HCT116 (cell line): ENCODE results near the gene KNDC1. TPM values are rescaled to one million over a fixed set of nuclear protein-coding genes. Genes with fewer than 3 reads are reported as not detected.

Experiments used
- ATAC-seq: fragments of 200-7000 bp; cut with Tn5 transposase; 2 replicates; pipeline ENCODE4 v1.9.1; 2020; ENCODE audit warnings: mild to moderate bottlenecking, moderate library complexity
- BruUV-seq: library from RNA; stranded (reverse); fragments of 400-500 nt; replicated peaks from 2 replicates; lab custom pipeline; 2021; lab: Mats Ljungman, UMichigan
- CTCF ChIA-PET: fragments of 300-600 bp; sonication (Branson Sonifier 250); formaldehyde crosslinking; loops from one replicate; lab custom pipeline; 2021; ENCODE audit warnings: antibody characterized with exemption; lab: Charles Lee
- POLR2A ChIA-PET: fragments of 300-600, 350-600 bp; sonication (Branson Sonifier 250); formaldehyde crosslinking; loops from one replicate; lab custom pipeline; 2021; ENCODE audit warnings: antibody characterized with exemption; lab: Charles Lee
- RAD21 ChIA-PET, 2 experiments: fragments of 300-600 bp; sonication (Branson Sonifier 250); formaldehyde crosslinking; loops; one replicate each; lab custom pipeline; 2023; ENCODE audit warnings: low total read pairs in 2 of 2; ENCODE audit not compliant: uncharacterized antibody in 2 of 2, unreplicated experiment in 2 of 2, low non-redundant PET in 1 of 2; lab: Charles Lee
- DNase-seq: peaks from one replicate; pipeline ENCODE4 v3.0.0-alpha.2; 2010; ENCODE audit warnings: low read depth, low spot score
- H2AFZ ChIP-seq: fragments of 200-600 bp; shearing (Covaris generic), sonication (generic); 2 replicates; pipeline ENCODE4 v1.6.1; 2017; ENCODE audit warnings: low read depth, mixed run types, mixed read lengths, antibody characterized with exemption, low read length; ENCODE audit not compliant: poor library complexity, severe bottlenecking
- H3K27ac ChIP-seq: 2 replicates; pipeline ENCODE4 v1.5.1; 2012; ENCODE audit warnings: low read depth, low read length
- H3K27me3 ChIP-seq: fragments of 200-600 bp; sonication (generic); 2 replicates; pipeline ENCODE4 v1.6.1; 2016; ENCODE audit warnings: mixed run types, low read length, mixed read lengths; ENCODE audit not compliant: insufficient read depth
- H3K36me3 ChIP-seq, 2 experiments: fragments of 200-500 bp in 1 of 2; fragments of 200-600 bp in 1 of 2; sonication (Bioruptor generic) in 1 of 2; sonication (generic) in 1 of 2; 2 replicates each; pipeline versions ENCODE4 v1.5.1 to v1.6.1; 2014 to 2016; ENCODE audit warnings: low read length in 2 of 2, inconsistent platforms in 1 of 2, mixed read lengths in 1 of 2, mixed run types in 1 of 2; ENCODE audit not compliant: insufficient read depth in 2 of 2, control insufficient read depth in 1 of 2
- H3K4me1 ChIP-seq, 2 experiments: fragments of 200-600 bp in 1 of 2; sonication (generic) in 1 of 2; 2 replicates each; pipeline versions ENCODE4 v1.5.1 to v1.6.1; 2012 to 2017; ENCODE audit warnings: low read length in 2 of 2, inconsistent platforms in 1 of 2, mild to moderate bottlenecking in 1 of 2, mixed read lengths in 1 of 2, mixed run types in 1 of 2, moderate library complexity in 1 of 2; ENCODE audit not compliant: insufficient read depth in 2 of 2, control insufficient read depth in 1 of 2
- H3K4me2 ChIP-seq: fragments of 200-600 bp; sonication (generic); 2 replicates; pipeline ENCODE4 v1.6.1; 2017; ENCODE audit warnings: mixed run types, low read length, mixed read lengths
- H3K4me3 ChIP-seq, 2 experiments: fragments of 200-600 bp in 1 of 2; sonication (generic) in 1 of 2; replicated peaks in 1 of 2; 2 replicates each; pipeline ENCODE4 v1.5.1; 2011 to 2016; ENCODE audit warnings: low read length in 2 of 2, control low read depth in 1 of 2, low read depth in 1 of 2, mild to moderate bottlenecking in 1 of 2, mixed read lengths in 1 of 2, mixed run types in 1 of 2
- H3K79me2 ChIP-seq: fragments of 200-600 bp; sonication (generic); 2 replicates; pipeline ENCODE4 v1.6.1; 2017; ENCODE audit warnings: mild to moderate bottlenecking, mixed run types, low read length, moderate library complexity, mixed read lengths; ENCODE audit not compliant: insufficient read depth
- H3K9ac ChIP-seq: fragments of 200-600 bp; sonication (generic); 2 replicates; pipeline ENCODE4 v1.6.1; 2016; ENCODE audit warnings: low read length, mixed read lengths
- H3K9me2 ChIP-seq: fragments of 200-600 bp; sonication (generic), shearing (Covaris generic); 2 replicates; pipeline ENCODE4 v1.6.1; 2017; ENCODE audit warnings: mixed run types, mild to moderate bottlenecking, moderate library complexity; ENCODE audit not compliant: insufficient read depth
- H3K9me3 ChIP-seq, 2 experiments: fragments of 200-500 bp in 1 of 2; fragments of 200-600 bp in 1 of 2; sonication (Bioruptor generic) in 1 of 2; sonication (generic) in 1 of 2; 2 replicates each; pipeline ENCODE4 v1.6.1; 2014 to 2017; ENCODE audit warnings: low read length in 2 of 2, mixed read lengths in 2 of 2, inconsistent platforms in 1 of 2, low read depth in 1 of 2, mild to moderate bottlenecking in 1 of 2, mixed run types in 1 of 2, moderate library complexity in 1 of 2; ENCODE audit not compliant: control insufficient read depth in 1 of 2, insufficient read depth in 1 of 2
- H4K20me1 ChIP-seq: fragments of 200-600 bp; sonication (generic), shearing (Covaris generic); 2 replicates; pipeline ENCODE4 v1.6.1; 2017; ENCODE audit warnings: mixed run types, mild to moderate bottlenecking, moderate library complexity; ENCODE audit not compliant: insufficient read depth
- ATF3 ChIP-seq: IDR thresholded peaks from 2 replicates; pipeline ENCODE4 v1.6.1; 2012
- CBX3 ChIP-seq: IDR thresholded peaks from 2 replicates; pipeline ENCODE4 v1.6.1; 2012; ENCODE audit warnings: low read depth
- CEBPB ChIP-seq: IDR thresholded peaks from 2 replicates; pipeline ENCODE4 v1.6.1; 2012; ENCODE audit warnings: low read depth
- CTCF ChIP-seq, 3 experiments: fragments of 200-600 bp in 1 of 3; sonication (generic) in 1 of 3; IDR thresholded peaks in 2 of 3; conservative IDR thresholded peaks in 1 of 3; 2 replicates each; pipeline ENCODE4 v1.5.1; 2012 to 2017; ENCODE audit warnings: low read depth in 2 of 3, low read length in 2 of 3, antibody characterized with exemption in 1 of 3, borderline replicate concordance in 1 of 3, control low read depth in 1 of 3, mild to moderate bottlenecking in 1 of 3, mixed read lengths in 1 of 3, mixed run types in 1 of 3, moderate library complexity in 1 of 3; ENCODE audit not compliant: insufficient read depth in 1 of 3
- EGR1 ChIP-seq: IDR thresholded peaks from 2 replicates; pipeline ENCODE4 v1.6.1; 2012; ENCODE audit warnings: low read depth
- ELF1 ChIP-seq: IDR thresholded peaks from 2 replicates; pipeline ENCODE4 v1.6.1; 2012; ENCODE audit warnings: low read depth, borderline replicate concordance
- EZH2phosphoT487 ChIP-seq: fragments of 200-600 bp; IDR thresholded peaks from 2 replicates; pipeline ENCODE4 v1.6.1; 2018; ENCODE audit warnings: antibody characterized with exemption, borderline replicate concordance
- FOSL1 ChIP-seq: IDR thresholded peaks from 2 replicates; pipeline ENCODE4 v1.6.1; 2012; ENCODE audit warnings: low read depth
- MAX ChIP-seq: IDR thresholded peaks from 2 replicates; pipeline ENCODE4 v1.6.1; 2012
- POLR2AphosphoS5 ChIP-seq: IDR thresholded peaks from 2 replicates; pipeline ENCODE4 v1.6.1; 2011; ENCODE audit warnings: mild to moderate bottlenecking, low read depth, low read length, moderate library complexity
- RAD21 ChIP-seq: IDR thresholded peaks from 2 replicates; pipeline ENCODE4 v1.6.1; 2012; ENCODE audit warnings: low read depth, mild to moderate bottlenecking
- REST ChIP-seq: IDR thresholded peaks from 2 replicates; pipeline ENCODE4 v1.6.1; 2012; ENCODE audit warnings: low read depth
- SIN3A ChIP-seq: IDR thresholded peaks from 2 replicates; pipeline ENCODE4 v1.6.1; 2012; ENCODE audit warnings: low read depth
- SP1 ChIP-seq: IDR thresholded peaks from 2 replicates; pipeline ENCODE4 v1.6.1; 2012; ENCODE audit warnings: low read depth
- TCF7L2 ChIP-seq: IDR thresholded peaks from 2 replicates; pipeline ENCODE4 v1.7.0; 2011; ENCODE audit warnings: borderline replicate concordance, inconsistent platforms; ENCODE audit not compliant: insufficient read depth, insufficient read length; ENCODE audit errors: extremely low read depth
- YY1 ChIP-seq: IDR thresholded peaks from 2 replicates; pipeline ENCODE4 v1.6.1; 2011; ENCODE audit warnings: low read length, low read depth, moderate library complexity, mild to moderate bottlenecking; ENCODE audit not compliant: insufficient replicate concordance; ENCODE audit errors: extremely low read depth
- ZBTB33 ChIP-seq: IDR thresholded peaks from 2 replicates; pipeline ENCODE4 v1.6.1; 2011; ENCODE audit warnings: mild to moderate bottlenecking, low read length, moderate library complexity; ENCODE audit not compliant: insufficient replicate concordance; ENCODE audit errors: extremely low read depth
- ZFX ChIP-seq: fragments of 450-650 bp; IDR thresholded peaks from 2 replicates; pipeline ENCODE4 v1.6.1; 2017
- ZNF274 ChIP-seq: fragments of 200-500 bp; sonication (Bioruptor generic); IDR thresholded peaks from 2 replicates; pipeline ENCODE4 v1.6.1; 2014; ENCODE audit warnings: mild to moderate bottlenecking, low read depth, low read length, inconsistent platforms
- intact Hi-C: fragments of 100-400 bp; cut with micrococcal nuclease; formaldehyde crosslinking; loops from 2 replicates; pipeline ENCODE4 v1.10.0; 2022
- total RNA-seq: library from RNA; stranded (reverse); gene quantifications from one replicate; pipeline ENCODE4 v1.2.1, GENCODE V29; 2021; ENCODE audit not compliant: unreplicated experiment

Gene KNDC1
- total RNA-seq, 1 experiment from 2014 or later = 3.6 TPM

- no peaks in the 10 kb centered on the region for H3K27me3 ChIP-seq
- DNase-seq = no peak
- no peak for TF ChIP-seq SIN3A
- no peak for TF ChIP-seq YY1
- no peak for TF ChIP-seq ZNF274
- TF ChIP-seq EGR1 = no peak
- no peak for TF ChIP-seq CTCF (IDR thresholded peaks at IDR 0.05 in 2 of 3, conservative IDR thresholded peaks at IDR 0.05 in 1 of 3; ENCODE audit: borderline replicate concordance in 1 of 3, insufficient read depth in 1 of 3, low read depth in 2 of 3, low read length in 2 of 3)
- no peak for TF ChIP-seq ELF1
- no peak for TF ChIP-seq EZH2phosphoT487
- TF ChIP-seq MAX = no peak
- no peak for TF ChIP-seq SP1
- no peak for TF ChIP-seq ZFX
- TF ChIP-seq CBX3 = no peak
- no peak for TF ChIP-seq RAD21
- TF ChIP-seq ZBTB33 = no peak
- TF ChIP-seq TCF7L2 = no peak
- no peak for TF ChIP-seq REST
- no peak for TF ChIP-seq CEBPB
- no peak for TF ChIP-seq ATF3
- TF ChIP-seq FOSL1 = no peak
- no peak for TF ChIP-seq POLR2AphosphoS5
- H3K9ac ChIP-seq = no peak overlapping the region
- no TSS peak for BruUV-seq
- no peak overlapping the region for H3K27ac ChIP-seq
- ATAC-seq = no peak
- H3K4me2 ChIP-seq = no peak overlapping the region
- intact Hi-C loops = no loop called here
- RAD21 ChIA-PET = no interaction called here
- no peaks in the 10 kb centered on the region for H3K9me2 ChIP-seq
- POLR2A ChIA-PET = no interaction called here
- H3K4me3 ChIP-seq = no peak overlapping the region
- H3K36me3 ChIP-seq = no peaks in the 10 kb centered on the region
- no peaks in the 10 kb centered on the region for H4K20me1 ChIP-seq
- no peaks in the 10 kb centered on the region for H3K4me1 ChIP-seq
- CTCF ChIA-PET = no interaction called here
- no peak overlapping the region for H2AFZ ChIP-seq
- H3K9me3 ChIP-seq = no peaks in the 10 kb centered on the region
- no peaks in the 10 kb centered on the region for H3K79me2 ChIP-seq
These were observed 71.4 kb downstream of the KNDC1 start for GRCh38 chr10:133231244-133231945.
